ENCODE measurements around the gene ZNF473.

DNA sequence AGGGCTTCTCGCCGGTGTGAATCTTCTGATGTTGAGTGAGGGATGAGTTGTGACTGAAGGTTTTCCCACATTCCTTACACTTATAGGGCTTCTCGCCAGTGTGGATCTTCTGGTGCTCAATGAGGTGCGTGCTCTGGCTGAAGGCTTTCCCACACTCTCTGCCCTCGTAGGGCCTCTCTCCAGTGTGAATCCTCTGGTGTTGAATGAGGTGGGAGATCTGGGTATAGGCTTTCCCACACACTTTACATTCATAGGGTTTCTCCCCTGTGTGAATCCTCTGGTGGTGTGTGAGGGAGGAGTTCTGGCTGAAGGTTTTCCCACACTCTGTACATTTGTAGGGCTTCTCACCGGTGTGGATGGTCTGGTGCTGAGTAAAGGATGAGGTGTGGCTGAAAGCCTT lies 33.2 kb downstream of the ZNF473 start:
- TF ChIP-seq, protein P1, sequence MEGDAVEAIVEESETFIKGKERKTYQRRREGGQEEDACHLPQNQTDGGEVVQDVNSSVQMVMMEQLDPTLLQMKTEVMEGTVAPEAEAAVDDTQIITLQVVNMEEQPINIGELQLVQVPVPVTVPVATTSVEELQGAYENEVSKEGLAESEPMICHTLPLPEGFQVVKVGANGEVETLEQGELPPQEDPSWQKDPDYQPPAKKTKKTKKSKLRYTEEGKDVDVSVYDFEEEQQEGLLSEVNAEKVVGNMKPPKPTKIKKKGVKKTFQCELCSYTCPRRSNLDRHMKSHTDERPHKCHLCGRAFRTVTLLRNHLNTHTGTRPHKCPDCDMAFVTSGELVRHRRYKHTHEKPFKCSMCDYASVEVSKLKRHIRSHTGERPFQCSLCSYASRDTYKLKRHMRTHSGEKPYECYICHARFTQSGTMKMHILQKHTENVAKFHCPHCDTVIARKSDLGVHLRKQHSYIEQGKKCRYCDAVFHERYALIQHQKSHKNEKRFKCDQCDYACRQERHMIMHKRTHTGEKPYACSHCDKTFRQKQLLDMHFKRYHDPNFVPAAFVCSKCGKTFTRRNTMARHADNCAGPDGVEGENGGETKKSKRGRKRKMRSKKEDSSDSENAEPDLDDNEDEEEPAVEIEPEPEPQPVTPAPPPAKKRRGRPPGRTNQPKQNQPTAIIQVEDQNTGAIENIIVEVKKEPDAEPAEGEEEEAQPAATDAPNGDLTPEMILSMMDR (conservative IDR thresholded peaks at IDR 0.05) = no peak
- TF ChIP-seq EZH2 (IDR thresholded peaks at IDR 0.05; ENCODE audit: low read depth) = no peak

All from PC-9 (cell line).